ENCODE measurements around the gene PHB1.

The PHB1 gene

DNA sequence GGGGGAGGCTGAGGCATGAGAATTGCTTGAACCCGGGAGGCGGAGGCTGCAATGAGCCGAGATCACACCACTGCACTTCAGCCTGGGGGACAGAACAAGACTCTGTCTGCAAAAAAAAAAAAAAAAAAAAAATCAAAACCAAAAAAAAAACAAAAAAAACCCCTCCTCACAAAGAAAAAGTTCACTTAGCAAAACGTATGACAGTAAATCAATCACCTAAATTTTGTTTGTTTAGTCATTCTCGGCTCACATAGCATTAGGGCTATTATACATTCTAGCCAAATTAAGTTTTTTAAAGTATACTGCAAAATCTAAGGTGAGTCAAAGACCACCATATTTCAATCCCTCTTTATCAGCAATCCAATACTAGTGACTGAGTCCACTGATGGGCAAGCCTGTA, 58.4 kb downstream of the PHB1 start:
- DNase-seq (ENCODE audit: low spot score), result no peak

More for the DNA sequence above, 58.4 kb downstream of the PHB1 start:
- FAIRE-seq, result no peak
